ENCODE data around the gene MGLL. TPM values are rescaled to one million over a fixed set of nuclear protein-coding genes. Genes with fewer than 3 reads are reported as not detected.
A peak's percentile ranks its signal among the peaks of the same experiment; 100 is the strongest.

The MGLL gene
- total RNA-seq, 6 experiments from 2014 or later, result 97.0 to 168 (median 115) TPM

GRCh38 chr3:127711896-127712295 lies 110.4 kb downstream of the MGLL start:
- Histone ChIP-seq H3K27me3 (no peaks in the 10 kb centered on the region), H3K9me3 (no peaks in the 10 kb centered on the region), H3K4me3 (no peak overlapping the region), H3K4me1 (no peaks in the 10 kb centered on the region), H3K27ac (no peak overlapping the region), H3K36me3 (peaks cover 0 to 28% (median 4%) of the 10 kb centered on the region in 4 donors)
- ATAC-seq, result no peak
- 91% methylated on average over 7 of the region's 14 CpGs for WGBS (ENCODE audit: insufficient coverage, low coverage, low lambda C conversion rate, missing lambda C conversion rate)
- DNase-seq, result peak in 2 of 3 donors; percentile 28 to 34
- intact Hi-C loops (cut with DNase I), result no loop called here
- TF ChIP-seq CTCF (IDR thresholded peaks at IDR 0.05) (no peak), POLR2A (IDR thresholded peaks at IDR 0.05) (no peak)

- TF ChIP-seq CTCF (IDR thresholded peaks at IDR 0.05), result no peak
- no peak for TF ChIP-seq POLR2A (IDR thresholded peaks at IDR 0.05)
- intact Hi-C loops (cut with DNase I), result no loop called here
- no peaks in the 10 kb centered on the region for H3K27me3 ChIP-seq
- peak in 2 of 3 donors; percentile 25 to 44 for DNase-seq
- H3K4me3 ChIP-seq, result no peak overlapping the region
- H3K36me3 ChIP-seq, result peaks cover 0 to 23% (median 4%) of the 10 kb centered on the region in 4 donors
- H3K4me1 ChIP-seq, result no peaks in the 10 kb centered on the region
- no peaks in the 10 kb centered on the region for H3K9me3 ChIP-seq
- 88% methylated on average over 7 of the region's 14 CpGs for WGBS (ENCODE audit: insufficient coverage, low coverage, low lambda C conversion rate, missing lambda C conversion rate)
- ATAC-seq, result no peak
- H3K27ac ChIP-seq, result no peak overlapping the region
Observed at GRCh38 chr3:127711021-127711695, 111.2 kb downstream of the MGLL start.

GRCh38 chr3:127710155-127710941 lies 112.0 kb downstream of the MGLL start:
- Histone ChIP-seq H3K4me3 (no peak overlapping the region), H3K36me3 (peaks cover 0 to 15% (median 6%) of the 10 kb centered on the region in 4 donors), H3K4me1 (no peaks in the 10 kb centered on the region), H3K27ac (no peak overlapping the region), H3K9me3 (no peaks in the 10 kb centered on the region), H3K27me3 (no peaks in the 10 kb centered on the region)
- ATAC-seq (no peak), DNase-seq (peak in 2 of 3 donors; percentile 27 to 42)
- intact Hi-C loops (cut with DNase I), result no loop called here
- 77% methylated on average over 6 of the region's 18 CpGs for WGBS (ENCODE audit: insufficient coverage, low coverage, low lambda C conversion rate, missing lambda C conversion rate)
- no peak for TF ChIP-seq CTCF (IDR thresholded peaks at IDR 0.05)

DNA sequence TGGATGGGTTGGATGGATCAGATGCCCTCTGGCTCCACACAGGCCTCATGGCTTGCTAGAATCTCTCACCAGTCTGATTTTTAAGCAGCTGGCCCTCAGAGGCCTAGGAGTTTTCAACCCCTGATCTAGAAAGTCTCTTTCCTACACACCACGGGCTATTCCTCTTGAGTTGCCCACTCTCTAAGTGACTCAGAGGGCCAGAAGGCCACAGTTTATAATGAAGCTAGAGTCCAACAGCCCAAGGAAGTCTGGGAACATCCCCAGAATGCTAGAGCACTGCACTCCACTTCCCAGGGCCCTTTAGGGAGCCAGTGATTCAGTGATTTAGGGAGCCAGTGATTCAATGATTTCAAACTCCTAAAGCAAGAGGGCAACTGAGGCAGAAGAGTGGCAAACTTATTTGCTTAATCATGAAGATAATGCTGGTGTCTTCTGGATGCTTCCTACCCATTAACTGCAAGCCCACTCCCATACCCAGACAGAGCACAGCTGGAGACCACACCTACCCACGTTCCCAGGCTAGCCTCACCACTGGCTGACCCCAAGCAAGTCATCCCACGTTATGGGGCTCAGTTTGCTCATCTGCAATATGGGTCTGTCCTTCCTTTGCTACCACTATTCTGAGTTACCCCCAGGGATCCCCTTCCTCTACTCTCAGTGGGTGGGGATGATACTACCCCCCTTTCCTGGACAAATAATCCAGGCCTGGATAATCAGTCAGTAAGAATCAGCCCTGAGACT lies 112.8 kb downstream of the MGLL start:
- WGBS (ENCODE audit: insufficient coverage, low coverage, low lambda C conversion rate, missing lambda C conversion rate), result 83% methylated on average over 1 of the region's 3 CpGs
- Histone ChIP-seq H3K4me1 (no peaks in the 10 kb centered on the region), H3K4me3 (no peak overlapping the region), H3K9me3 (no peaks in the 10 kb centered on the region), H3K27ac (no peak overlapping the region), H3K36me3 (peaks cover 0 to 10% (median 5%) of the 10 kb centered on the region in 4 donors), H3K27me3 (no peaks in the 10 kb centered on the region)
- DNase-seq (peak in 1 of 3 donors; percentile 14), ATAC-seq (no peak)
- TF ChIP-seq CTCF (IDR thresholded peaks at IDR 0.05), result no peak
- intact Hi-C loops (cut with DNase I), result loop anchor here in 1 of 2 donors (10.0 kb wide), 1 partner anchor 105 kb away; no protein-coding TSS in a partner anchor

Measured in right lobe of liver (tissue), 6 donors.